GM18499 (cell line): ENCODE data around the gene FBP2.
"Not testable (repeated sequence)": the region's sequence is repeated elsewhere in the genome, so short reads cannot be mapped to it uniquely, and the experiment has no call there.

Experiments used
- ATAC-seq: cut with Tn5 transposase; IDR thresholded peaks from one replicate; pipeline ENCODE4 v1.9.1; 2021; ENCODE audit warnings: moderate number of reproducible peaks; ENCODE audit not compliant: insufficient read depth, unreplicated experiment

FBP2 gene

DNA sequence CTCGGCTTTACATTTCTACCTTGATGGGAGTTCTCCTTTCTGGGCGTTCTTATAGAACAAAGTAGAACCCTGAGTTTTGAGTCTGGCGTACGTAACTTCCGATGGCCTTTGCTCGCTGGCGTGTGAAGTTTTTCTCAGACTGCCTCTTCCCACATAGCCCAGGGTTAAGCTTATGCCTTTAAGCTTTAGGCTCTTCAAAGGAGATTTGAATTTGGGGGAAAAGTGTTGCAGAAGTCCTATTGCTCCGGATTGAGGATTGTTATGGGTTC is 13.7 kb upstream of the FBP2 start:
- ATAC-seq, result no peak

DNA sequence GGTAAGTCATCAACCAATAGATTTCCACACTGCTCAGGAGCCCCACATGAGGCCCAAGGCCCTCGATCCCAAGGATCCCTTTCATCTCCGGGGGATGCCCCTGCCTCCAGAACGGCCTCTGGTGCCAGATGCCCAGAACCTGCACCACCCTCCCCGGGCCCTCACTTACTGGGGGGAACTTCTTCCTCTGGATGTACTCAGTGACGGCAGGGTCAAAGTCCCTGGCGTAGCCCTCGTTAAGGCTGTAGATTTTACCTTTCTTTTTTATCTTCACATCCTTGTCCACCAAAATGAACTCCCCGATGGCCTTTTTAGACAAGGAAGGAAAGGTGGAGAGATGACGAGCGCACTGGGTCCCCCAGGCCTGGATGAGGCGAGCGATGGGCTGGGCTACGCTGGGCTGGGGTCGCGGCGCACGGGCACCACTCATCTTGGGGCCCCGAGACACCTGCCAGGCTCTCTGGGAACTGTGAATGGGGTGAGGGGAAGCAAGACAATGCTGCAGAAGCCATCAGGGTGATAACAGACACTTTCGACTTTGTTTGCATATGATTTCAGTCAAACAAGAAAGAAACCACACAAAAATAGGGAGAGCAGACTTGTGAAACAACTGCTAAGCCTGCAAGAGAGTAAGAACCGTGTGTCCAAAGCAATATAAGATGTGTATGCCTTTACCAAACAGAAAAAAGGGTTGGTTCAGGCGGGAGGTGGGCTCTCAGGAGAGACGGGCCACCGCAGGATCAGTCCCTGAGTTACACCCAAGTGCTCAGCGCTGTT is 13.2 kb upstream of the FBP2 start:
- no peak for ATAC-seq

DNA sequence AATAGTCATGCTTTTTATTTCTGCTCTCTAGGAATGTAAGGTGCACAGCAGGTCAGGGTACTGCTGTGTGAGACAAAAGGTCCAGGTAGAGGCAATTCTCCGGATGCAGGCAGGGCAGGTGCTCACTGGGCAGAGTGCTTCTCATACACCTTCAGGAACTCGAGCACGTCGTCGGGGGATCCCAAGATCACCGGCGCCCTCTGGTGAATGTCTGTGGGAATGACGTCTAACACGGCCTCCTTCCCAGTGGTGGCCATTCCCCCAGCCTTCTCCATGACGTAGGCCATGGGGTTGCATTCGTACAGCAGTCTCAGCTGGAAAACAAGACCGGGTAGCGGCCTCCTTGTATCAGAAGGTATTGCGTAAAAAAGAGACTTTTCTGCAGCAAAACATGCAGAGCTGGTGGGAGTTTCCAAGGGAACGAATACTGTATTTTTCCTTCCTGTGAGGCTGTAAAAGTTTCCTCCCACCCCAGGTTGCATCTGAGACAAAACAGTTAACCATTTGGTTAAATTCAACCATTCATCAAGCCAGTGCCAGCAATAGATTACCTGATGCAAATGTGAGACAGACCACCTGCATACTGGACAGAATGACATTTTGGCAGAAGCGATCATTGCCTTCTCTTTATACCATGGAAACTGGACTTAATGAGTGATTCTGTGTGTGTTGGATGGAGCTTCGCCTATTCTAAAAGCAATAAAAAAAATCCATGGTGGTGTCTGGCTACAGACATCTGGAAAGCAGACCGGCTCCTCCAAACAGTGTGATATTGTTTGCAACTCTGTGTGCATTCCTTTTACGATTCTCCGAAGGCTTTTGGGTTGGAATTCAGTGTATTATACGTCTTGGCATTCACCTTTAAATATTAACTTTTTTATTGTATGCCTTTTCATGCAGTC is 9.9 kb upstream of the FBP2 start:
- ATAC-seq, result no peak

DNA sequence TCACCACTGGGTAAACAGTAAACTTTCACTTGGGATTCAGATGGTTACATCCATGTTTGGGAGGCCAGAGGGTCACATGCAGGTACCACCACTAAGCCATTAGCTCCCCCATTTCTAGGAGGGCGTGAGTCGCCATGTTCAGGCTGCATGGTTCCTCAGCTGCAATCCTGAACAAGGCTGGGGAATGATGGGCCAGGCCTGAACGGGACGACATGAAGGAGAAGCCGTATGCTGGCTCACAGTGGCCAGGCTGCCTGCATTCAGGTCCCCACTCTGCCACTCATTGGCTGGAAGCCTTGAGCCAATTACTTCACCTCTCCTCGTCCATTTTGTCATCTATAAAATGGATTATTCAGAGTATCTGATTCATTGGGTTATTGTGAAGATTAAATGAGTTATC is 9.0 kb upstream of the FBP2 start:
- no peak for ATAC-seq

DNA sequence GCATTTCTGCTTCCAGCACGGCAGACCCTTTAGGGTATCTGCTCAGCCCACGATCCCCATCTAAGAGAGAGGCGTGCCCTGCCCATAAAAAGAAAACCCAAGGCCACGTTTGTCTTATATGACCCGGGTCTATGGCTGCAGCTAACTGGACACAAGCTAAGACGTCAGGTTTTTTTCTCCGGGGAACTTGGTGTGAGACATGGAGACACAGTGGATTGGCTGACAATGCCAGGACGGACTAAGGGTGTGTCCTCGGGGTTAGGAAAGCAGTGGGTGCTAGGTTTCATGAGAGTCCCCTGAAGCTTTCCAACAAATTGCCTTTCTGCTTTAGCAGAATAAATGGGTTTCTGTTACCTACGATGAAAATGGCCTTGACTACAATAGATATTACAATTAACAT is 7.1 kb upstream of the FBP2 start:
- ATAC-seq, result no peak

DNA sequence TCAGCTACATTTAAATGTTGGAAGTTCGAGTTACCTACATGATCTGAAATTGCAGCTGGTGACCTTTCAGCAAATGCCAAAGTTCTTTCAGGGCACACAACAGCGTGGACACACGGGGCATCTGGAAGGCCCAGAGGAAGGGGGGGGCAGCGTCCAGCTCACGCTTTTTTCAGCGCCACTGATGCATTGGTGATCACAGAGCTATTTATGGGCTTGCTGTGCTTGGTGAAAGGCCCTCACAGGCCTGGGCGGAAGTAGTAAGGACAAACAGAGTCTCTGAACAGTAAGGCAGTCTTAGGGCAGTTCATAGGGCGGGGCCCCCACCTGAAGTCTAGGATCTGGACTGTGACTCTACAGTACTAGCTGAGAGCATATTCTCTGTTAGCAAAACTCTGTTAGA is 6.6 kb upstream of the FBP2 start:
- ATAC-seq, result no peak

DNA sequence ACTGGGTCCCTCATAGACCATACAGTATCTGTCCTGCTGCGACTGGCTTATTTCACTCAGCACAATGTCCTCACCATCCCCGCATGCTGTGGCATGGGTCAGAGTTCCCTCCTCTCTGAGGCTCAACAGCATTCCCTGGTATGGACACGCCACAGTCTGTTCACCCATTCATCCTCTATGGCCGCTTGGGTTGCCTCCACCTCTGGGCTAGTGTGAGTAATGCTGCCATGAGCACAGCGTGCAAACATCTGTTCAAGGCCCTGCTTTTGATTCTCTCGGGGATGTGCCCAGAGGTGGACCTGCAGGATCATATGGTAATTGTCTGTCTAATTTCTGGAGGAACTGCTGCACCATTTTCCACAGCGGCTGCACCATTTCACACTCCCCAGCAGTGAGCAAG is 5.5 kb upstream of the FBP2 start:
- ATAC-seq, result no peak

DNA sequence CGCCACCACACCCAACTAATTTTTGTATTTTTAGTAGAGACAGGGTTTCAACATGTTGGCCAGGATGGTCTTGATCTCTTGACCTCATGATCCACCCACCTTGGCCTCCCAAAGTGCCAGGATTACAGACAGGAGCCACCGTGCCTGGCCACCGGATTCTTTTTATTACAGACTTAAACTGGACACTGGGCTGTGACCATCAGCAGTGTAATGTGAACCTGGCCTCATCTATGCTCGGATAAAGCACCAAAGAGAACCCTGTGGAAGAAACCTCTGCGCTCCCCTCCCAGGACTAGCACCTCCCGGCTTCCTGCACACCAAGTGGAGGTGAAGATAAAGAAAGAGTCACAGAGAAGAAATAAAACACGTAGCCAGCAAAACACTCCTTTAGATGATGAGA is 941 bp downstream of the FBP2 start:
- ATAC-seq, result not testable (repeated sequence)

DNA sequence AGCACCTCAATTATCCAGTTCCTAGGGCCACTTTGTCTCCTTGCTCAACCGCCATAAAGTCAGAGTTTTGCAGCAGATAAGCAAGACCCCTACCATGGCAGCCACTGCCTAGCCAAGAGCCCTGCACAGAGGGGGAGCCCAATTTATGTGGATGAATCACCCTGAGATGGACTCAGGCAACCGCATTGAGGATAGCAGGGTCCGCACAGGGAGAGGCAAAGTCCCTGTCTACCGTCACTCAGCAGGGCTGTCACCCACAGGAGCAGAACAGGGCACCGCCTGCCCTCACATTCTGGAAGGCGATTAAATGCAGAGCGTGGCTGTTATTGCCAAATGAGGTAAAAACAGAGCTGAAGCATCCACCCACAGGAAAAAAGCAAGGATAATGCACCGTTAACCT is 1.7 kb downstream of the FBP2 start:
- no peak for ATAC-seq

DNA sequence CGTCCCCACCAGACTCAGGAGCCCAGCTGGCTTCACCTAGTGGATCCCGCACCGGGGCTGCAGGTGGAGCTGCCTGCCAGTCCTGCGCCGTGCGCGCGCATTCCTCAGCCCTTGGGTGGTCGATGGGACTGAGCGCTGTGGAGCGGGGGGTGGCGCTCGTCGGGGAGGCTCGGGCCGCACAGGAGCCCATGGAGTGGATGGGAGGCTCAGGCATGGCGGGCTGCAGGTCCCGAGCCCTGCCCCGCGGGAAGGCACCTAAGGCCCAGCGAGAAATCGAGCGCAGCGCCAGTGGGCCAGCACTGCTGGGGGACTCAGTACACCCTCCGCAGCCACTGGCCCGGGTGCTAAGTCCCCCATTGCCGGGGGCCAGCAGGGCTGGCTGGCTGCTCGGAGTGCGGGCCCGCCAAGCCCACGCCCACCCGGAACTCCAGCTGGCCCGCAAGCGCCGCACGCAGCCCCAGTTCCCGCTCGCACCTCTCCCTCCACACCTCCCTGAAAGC is 2.5 kb downstream of the FBP2 start:
- ATAC-seq, result not testable (repeated sequence)

DNA sequence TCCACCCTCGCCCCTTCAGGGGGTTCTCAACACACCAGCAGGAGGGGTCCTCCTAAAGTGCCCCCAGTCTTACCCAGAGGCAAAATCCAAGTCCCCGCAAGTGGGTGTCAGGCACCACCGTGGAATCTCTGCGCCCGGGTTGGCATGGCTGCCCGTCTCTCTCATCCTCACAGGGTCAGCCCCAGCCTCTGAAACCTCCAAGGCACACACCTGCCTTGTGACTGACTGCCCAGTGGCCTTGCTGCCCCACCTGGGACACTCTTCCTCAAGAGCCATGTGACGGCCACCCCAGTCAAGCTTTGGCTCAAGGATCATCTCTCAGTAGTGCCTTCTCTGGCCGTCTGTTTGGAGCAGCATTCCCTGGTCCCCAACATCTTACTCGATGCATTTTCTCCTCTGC is 4.9 kb downstream of the FBP2 start:
- no peak for ATAC-seq

DNA sequence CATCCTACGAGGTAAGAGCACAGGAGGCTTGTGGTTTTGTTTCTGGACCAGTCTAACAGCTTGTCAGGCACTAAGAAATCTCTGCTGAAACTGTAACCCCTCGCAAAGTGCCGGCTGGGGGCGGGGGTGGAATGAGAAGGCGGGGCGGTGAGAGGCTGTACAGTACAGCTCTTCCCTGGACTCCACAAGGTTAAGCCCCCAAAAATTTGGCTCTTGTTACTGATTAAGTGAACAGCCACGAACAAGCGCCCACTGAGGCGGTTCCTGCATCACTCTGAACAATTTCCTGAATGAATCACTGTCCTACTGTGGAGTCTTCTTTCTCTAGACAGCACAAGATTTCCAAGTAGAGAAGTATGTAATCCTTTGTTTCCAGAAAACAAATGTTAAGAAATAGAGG is 6.8 kb downstream of the FBP2 start:
- ATAC-seq, result no peak

DNA sequence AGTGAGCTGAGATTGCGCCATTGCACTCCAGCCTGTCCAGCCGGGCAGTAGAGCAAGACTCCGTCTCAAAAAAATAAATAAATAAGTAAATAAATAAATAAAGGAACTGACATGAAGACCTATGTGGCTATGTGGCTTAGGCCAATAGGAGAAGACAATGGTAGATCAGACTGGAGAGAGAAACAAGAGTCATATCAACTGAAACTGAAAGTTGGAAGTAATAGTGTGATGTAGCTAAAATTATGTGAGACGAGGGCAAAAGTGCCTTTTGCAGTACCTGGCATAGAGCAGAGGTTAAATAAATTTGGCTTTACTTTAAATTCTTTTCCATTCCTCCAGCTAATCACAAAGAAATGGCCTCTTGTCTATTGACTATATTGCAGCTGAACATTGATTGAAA is 7.3 kb downstream of the FBP2 start:
- ATAC-seq, result no peak

DNA sequence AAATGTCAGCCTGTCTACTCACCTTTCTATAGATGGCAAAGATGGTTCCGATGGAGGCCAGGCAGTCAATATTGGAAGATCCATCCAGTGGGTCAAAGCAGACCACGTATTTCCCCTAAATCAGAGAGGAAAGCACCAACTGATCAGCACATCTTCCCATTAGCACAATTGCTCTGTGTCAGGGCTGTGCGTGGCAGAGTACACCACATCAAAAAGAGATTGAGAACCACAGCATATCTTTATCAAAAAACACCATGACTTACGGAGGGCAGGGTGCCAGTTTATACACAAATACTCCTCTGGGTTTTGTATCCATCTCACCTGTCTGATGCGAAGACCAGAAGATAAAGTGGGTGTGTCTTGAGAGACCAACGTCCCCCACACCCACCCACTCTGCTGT is 9.1 kb downstream of the FBP2 start:
- no peak for ATAC-seq

DNA sequence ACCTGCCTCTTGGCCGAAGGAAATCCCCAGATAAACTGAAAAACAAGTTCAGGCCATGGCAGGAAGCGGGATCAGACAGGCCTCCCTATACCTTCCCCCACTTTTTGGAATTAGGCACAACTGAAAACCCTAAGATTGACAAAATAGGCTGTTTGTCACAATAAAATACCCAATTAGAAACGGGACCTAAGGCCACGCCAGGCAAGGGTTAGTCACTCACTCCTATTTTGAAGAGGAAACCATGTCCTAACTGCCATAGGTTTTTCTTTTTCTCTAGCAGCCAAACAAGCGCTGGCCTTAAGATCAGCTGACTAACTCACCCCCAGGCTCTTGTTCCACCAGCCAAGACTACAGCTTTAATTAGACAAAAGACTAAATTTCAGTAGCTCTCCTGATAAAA is 11.9 kb downstream of the FBP2 start:
- ATAC-seq, result no peak

DNA sequence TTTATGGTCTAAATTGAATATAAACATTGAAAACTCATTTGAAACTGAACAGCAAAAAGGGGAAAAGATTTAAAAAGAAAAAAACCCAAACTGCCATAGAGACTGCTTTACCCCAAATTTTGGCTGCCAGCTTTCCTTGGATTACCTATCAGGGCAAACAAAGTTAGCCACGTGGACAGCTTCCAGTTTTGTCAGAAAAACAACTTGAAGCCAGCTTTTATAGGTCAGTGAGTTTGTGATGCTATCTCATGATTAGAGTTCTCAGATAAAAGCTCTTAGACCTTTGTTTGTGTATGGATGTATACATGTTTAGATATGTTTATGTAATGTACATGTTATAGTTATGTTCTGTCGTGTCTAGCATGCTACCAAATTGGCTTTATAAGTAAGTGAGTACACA is 16.1 kb downstream of the FBP2 start:
- no peak for ATAC-seq

DNA sequence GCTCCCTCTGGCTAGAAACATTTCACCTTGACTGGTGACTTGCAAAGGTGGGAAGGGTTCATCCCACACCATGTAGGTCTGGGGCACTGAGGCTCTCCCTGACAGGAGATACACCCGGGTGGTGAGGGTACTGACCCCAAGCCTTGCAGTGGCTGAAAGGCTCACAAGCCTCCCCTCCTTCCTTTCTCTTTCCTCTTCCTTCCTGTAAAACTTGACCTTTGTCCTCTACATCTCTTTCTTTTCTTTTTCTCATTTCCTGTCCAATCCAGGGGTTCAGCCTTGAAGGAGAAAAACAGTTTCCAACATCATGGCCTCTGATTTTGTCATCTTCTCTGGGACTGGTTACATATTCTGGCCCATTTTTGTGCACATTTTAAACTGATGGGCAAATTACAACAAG is 16.6 kb downstream of the FBP2 start:
- ATAC-seq, result no peak

DNA sequence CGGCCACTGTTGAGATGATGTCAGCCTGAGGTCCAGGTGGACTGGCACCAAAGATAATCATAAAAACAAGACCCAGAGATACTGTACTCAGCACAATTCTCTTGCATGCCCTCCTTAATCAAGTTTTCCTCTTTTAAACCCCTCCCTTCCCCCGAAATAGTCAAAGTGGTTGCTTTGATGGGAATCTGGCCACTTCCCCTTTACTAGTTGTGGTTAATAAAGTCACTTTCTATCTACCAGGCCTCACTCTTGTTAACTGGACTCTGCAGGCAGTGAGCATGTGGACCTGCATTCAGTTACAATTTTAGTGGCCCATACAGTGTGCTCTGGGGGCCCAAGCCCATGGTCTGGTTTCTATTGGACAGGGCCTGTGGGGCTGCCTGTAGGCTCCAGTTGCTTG is 17.5 kb downstream of the FBP2 start:
- ATAC-seq, result no peak

DNA sequence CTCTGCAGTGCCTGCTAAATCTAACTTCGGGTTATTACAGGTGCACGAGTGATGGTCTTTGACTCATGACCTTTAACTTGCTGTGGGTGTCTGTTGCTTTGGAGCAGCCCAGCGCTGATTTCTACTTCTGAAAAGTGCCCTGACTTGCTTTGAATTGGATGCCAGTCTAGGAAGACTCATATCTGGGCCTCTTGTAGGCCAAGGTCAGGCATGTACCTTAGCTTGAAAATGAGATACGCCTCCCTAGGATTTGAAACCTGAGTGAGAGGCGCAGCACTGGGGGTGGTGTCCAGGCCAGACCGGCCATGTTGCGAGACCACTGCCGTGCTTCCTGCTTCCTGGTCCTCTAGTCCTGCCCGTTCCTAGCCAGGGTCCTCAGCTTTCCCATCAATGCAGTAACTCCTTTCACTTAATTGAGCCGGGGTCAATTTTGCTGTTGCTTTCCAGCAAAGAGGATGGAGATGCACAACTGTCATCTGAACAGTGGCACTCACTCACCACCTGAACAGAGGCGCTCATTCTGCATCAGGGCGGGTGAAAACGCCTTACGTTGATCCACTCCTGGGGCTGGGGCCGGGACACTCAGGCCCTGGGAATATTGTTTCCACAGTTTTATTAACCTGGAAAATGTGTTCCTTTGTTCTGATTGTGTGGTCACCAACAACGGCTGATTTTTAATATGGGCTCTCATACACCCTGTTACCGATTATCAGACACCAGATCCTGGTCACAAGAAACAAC is 24.5 kb downstream of the FBP2 start:
- no peak for ATAC-seq

DNA sequence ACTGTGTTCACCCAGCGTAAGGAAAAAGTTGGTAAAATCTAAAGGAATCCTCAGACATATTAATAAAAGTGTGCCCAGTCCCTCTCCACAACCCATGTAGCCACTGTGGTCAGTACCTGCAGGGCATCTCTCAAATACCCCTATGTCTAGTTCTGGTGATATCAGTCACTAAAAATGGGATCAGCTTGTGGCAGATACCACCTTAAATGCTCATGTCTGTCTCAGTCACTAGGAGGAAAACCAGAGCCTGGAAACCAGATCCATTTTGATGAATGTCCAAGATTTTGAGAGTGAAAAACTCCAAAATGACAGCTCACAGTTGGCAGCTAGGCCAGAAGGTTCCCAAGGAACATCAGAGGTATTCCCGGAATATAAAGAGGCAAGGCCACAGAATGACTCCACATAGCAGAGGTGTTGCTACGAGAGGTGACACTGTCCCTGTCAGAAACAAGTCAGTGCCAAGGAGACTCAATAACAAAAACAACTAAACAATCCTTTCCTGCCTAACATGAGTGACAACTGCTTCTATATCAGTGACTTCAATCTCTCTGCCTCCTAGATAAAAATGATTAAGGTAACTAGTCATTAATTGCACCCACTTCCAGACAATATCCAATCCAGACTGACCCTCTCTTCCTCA is 25.3 kb downstream of the FBP2 start:
- ATAC-seq, result no peak

DNA sequence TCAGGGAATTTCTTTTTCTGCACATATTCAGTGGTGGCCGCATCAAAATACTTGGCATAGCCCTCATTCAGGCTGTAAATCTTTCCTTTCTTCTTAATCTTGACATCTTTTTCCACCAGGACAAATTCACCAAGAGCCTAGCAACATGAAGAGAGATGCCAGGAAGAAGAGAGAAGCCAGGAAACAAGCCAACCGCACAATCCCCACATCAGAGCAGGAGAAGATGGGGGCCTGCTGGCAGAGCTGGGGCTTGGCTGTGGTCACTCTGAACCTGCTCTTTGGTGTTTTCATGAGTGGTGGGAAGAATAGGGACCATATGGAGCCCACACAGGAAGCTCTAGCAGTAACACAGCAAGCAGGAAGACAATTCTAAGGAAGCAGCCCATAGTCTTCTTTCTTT is 26.4 kb downstream of the FBP2 start:
- no peak for ATAC-seq
